ENCODE measurements around the gene GLT8D1. TPM values are rescaled to one million over a fixed set of nuclear protein-coding genes. Genes with fewer than 3 reads are reported as not detected.

GLT8D1 gene
- total RNA-seq, 1 donor from 2014 or later: 86.9 TPM

GRCh38 chr3:52712291-52713212, 7.0 kb upstream of the GLT8D1 start:
- no peak for DNase-seq

GRCh38 chr3:52710512-52710911, 4.9 kb upstream of the GLT8D1 start:
- DNase-seq: no peak

- DNase-seq: no peak
Measured at GRCh38 chr3:52707585-52707984, 2.0 kb upstream of the GLT8D1 start.

- DNase-seq: no peak
Measured at GRCh38 chr3:52705438-52705687, 228 bp downstream of the GLT8D1 start.

GRCh38 chr3:52704611-52705437, 767 bp downstream of the GLT8D1 start:
- peak; percentile 36 for DNase-seq

GRCh38 chr3:52703341-52703740, 2.2 kb downstream of the GLT8D1 start:
- no peak for DNase-seq

GRCh38 chr3:52697632-52697965, 8.0 kb downstream of the GLT8D1 start:
- no peak for DNase-seq

GRCh38 chr3:52696830-52697631, 8.6 kb downstream of the GLT8D1 start:
- no peak for DNase-seq

- DNase-seq: no peak
Measured at GRCh38 chr3:52695798-52696671, 9.6 kb downstream of the GLT8D1 start.

GRCh38 chr3:52694528-52695189, 10.9 kb downstream of the GLT8D1 start:
- DNase-seq: no peak

- DNase-seq: no peak
Measured at GRCh38 chr3:52693071-52693470, 12.5 kb downstream of the GLT8D1 start.

GRCh38 chr3:52690560-52690959, 15.0 kb downstream of the GLT8D1 start:
- DNase-seq: no peak

- DNase-seq: no peak
Measured at GRCh38 chr3:52689151-52689550, 16.4 kb downstream of the GLT8D1 start.

GRCh38 chr3:52688266-52688665, 17.3 kb downstream of the GLT8D1 start:
- DNase-seq: no peak

GRCh38 chr3:52685709-52686691, 19.6 kb downstream of the GLT8D1 start, which contains the start of the genes GNL3 and PBRM1:
GNL3 (plus strand) TSS chr3:52686032; CDS start chr3:52686093, 61 bp downstream.
PBRM1 (minus strand) TSS chr3:52685913.
- DNase-seq: peak; percentile 96

- peak; percentile 39 for DNase-seq
Measured at GRCh38 chr3:52685285-52685708, 20.3 kb downstream of the GLT8D1 start.

GRCh38 chr3:52684184-52684583, 21.4 kb downstream of the GLT8D1 start:
- DNase-seq: no peak

- DNase-seq: no peak
Measured at GRCh38 chr3:52683611-52684010, 22.0 kb downstream of the GLT8D1 start.

- DNase-seq: no peak
Measured at GRCh38 chr3:52682016-52682415, 23.6 kb downstream of the GLT8D1 start.

- DNase-seq: no peak
Measured at GRCh38 chr3:52681596-52681995, 24.0 kb downstream of the GLT8D1 start.

Measured in skin of body (tissue), 2 donors.